ENCODE results near the gene APOBEC2.

GRCh38 chr6:41040940-41041536 is 12.0 kb upstream of the APOBEC2 start:
- TF ChIP-seq POLR2AphosphoS5 (IDR thresholded peaks at IDR 0.05; ENCODE audit: low read depth, low read length) (no peak), TCF7L2 (IDR thresholded peaks at IDR 0.05; ENCODE audit: borderline replicate concordance, extremely low read depth, insufficient read depth, insufficient read length) (no peak)
- TF ChIP-seq, protein P1, sequence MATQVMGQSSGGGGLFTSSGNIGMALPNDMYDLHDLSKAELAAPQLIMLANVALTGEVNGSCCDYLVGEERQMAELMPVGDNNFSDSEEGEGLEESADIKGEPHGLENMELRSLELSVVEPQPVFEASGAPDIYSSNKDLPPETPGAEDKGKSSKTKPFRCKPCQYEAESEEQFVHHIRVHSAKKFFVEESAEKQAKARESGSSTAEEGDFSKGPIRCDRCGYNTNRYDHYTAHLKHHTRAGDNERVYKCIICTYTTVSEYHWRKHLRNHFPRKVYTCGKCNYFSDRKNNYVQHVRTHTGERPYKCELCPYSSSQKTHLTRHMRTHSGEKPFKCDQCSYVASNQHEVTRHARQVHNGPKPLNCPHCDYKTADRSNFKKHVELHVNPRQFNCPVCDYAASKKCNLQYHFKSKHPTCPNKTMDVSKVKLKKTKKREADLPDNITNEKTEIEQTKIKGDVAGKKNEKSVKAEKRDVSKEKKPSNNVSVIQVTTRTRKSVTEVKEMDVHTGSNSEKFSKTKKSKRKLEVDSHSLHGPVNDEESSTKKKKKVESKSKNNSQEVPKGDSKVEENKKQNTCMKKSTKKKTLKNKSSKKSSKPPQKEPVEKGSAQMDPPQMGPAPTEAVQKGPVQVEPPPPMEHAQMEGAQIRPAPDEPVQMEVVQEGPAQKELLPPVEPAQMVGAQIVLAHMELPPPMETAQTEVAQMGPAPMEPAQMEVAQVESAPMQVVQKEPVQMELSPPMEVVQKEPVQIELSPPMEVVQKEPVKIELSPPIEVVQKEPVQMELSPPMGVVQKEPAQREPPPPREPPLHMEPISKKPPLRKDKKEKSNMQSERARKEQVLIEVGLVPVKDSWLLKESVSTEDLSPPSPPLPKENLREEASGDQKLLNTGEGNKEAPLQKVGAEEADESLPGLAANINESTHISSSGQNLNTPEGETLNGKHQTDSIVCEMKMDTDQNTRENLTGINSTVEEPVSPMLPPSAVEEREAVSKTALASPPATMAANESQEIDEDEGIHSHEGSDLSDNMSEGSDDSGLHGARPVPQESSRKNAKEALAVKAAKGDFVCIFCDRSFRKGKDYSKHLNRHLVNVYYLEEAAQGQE (IDR thresholded peaks at IDR 0.05; ENCODE audit: low read depth), result no peak
- TF ChIP-seq, protein P2, sequence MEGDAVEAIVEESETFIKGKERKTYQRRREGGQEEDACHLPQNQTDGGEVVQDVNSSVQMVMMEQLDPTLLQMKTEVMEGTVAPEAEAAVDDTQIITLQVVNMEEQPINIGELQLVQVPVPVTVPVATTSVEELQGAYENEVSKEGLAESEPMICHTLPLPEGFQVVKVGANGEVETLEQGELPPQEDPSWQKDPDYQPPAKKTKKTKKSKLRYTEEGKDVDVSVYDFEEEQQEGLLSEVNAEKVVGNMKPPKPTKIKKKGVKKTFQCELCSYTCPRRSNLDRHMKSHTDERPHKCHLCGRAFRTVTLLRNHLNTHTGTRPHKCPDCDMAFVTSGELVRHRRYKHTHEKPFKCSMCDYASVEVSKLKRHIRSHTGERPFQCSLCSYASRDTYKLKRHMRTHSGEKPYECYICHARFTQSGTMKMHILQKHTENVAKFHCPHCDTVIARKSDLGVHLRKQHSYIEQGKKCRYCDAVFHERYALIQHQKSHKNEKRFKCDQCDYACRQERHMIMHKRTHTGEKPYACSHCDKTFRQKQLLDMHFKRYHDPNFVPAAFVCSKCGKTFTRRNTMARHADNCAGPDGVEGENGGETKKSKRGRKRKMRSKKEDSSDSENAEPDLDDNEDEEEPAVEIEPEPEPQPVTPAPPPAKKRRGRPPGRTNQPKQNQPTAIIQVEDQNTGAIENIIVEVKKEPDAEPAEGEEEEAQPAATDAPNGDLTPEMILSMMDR (IDR thresholded peaks at IDR 0.05 in 2 of 3, conservative IDR thresholded peaks at IDR 0.05 in 1 of 3; ENCODE audit: borderline replicate concordance in 1 of 3, insufficient read depth in 1 of 3, low read depth in 2 of 3, low read length in 2 of 3), result no peak
